ENCODE data around the gene GAK. TPM values are rescaled to one million over a fixed set of nuclear protein-coding genes. Genes with fewer than 3 reads are reported as not detected.

GAK gene
- total and polyA plus RNA-seq, 2 of the 13 experiments (the other 11 are each of a cell fraction or from before 2014, with no cell fraction given): 17.5 to 44.3 TPM

GRCh38 chr4:931194-931959 lies 739 bp downstream of the GAK start (continued):
- TF ChIP-seq ZBTB3 (CRISPR knock-in tag; IDR thresholded peaks at IDR 0.05; ENCODE audit: borderline replicate concordance, low read depth) (no peak), RNF2 (conservative IDR thresholded peaks at IDR 0.05; ENCODE audit: low read depth) (no peak), MTA1 (CRISPR knock-in tag; IDR thresholded peaks at IDR 0.05; ENCODE audit: borderline replicate concordance) (0 out of 2 replicates have a peak, but pooled peaks have one; percentile 18), NR0B2 (CRISPR knock-in tag; IDR thresholded peaks at IDR 0.05) (no peak), ZNF232 (CRISPR knock-in tag; IDR thresholded peaks at IDR 0.05; ENCODE audit: borderline replicate concordance) (no peak)

GRCh38 chr4:930827-931193 lies 1.3 kb downstream of the GAK start:
- intact Hi-C loops (cut with micrococcal nuclease; ENCODE audit: unreplicated experiment) (loop anchor here (2.0 to 5.0 kb wide), 2 partner anchors 56 to 149 kb away; partner anchors contain the start of gene IDUA), in situ Hi-C loops (cut with HindIII; ENCODE audit: extremely low pct_ligation_motif_present, low pct_unique_long_range_greater_than_20kb) (loop anchor here (5.0 kb wide), 1 partner anchor 56 kb away; the partner anchor contains the start of gene IDUA)
- peak overlapping the region; percentile 94 for H3K4me2 ChIP-seq (ENCODE audit: low read depth, low read length)
- peaks cover 44% of the 10 kb centered on the region for H3K79me2 ChIP-seq (ENCODE audit: insufficient read depth, low read length)
- no peak for ATAC-seq
- H3K4me1 ChIP-seq (ENCODE audit: insufficient read depth, low read length): peaks cover 35% of the 10 kb centered on the region
- peak overlapping the region; percentile 84 to 100 (median 97) for H3K4me3 ChIP-seq (replicated peaks in 1 of 3; ENCODE audit: insufficient read depth in 1 of 3, low read depth in 2 of 3, low read length in 3 of 3)
- ChIA-PET POLR2A (interaction anchor here (2.4 kb wide), 1 partner anchor 55 kb away, joined by 25 read pairs; the partner anchor contains the start of gene IDUA), CTCF (ENCODE audit: low intra/inter-chr PET ratio, low total read pairs) (no interaction called here)
- no peaks in the 10 kb centered on the region for H3K9me3 ChIP-seq (ENCODE audit: low read length)
- no peak for DNase-seq (ENCODE audit: low spot score)
- WGBS (ENCODE audit: low lambda C conversion rate): 26% methylated on average over 7 of the region's 7 CpGs
- H4K20me1 ChIP-seq (ENCODE audit: insufficient read depth, low read length): peaks cover 25% of the 10 kb centered on the region
- no peak overlapping the region for H2AFZ ChIP-seq (ENCODE audit: low read length)
- BruUV-seq (replicated peaks): TSS peak; percentile 75
- peak; percentile 12 for FAIRE-seq
- peaks cover 0 to 5% of the 10 kb centered on the region in 2 experiments; a peak in 1 of 5 replicates for H3K36me3 ChIP-seq (replicated peaks in 1 of 2; ENCODE audit: control insufficient read depth in 1 of 2, insufficient read depth in 2 of 2, low read length in 2 of 2)
- no peaks in the 10 kb centered on the region; a peak in 1 of 5 replicates for H3K27me3 ChIP-seq (ENCODE audit: control insufficient read depth in 1 of 2, insufficient read depth in 2 of 2, low read length in 2 of 2)
- H3K9ac ChIP-seq (ENCODE audit: insufficient read depth, low read depth, low read length): peak overlapping the region; percentile 96
- peak overlapping the region; percentile 84 for H3K27ac ChIP-seq (ENCODE audit: extremely low read length, insufficient read depth, low read length)
- no peak for TF ChIP-seq ZNF761 (CRISPR knock-in tag; conservative IDR thresholded peaks at IDR 0.05)
- TF ChIP-seq SPEN (CRISPR knock-in tag; IDR thresholded peaks at IDR 0.05; ENCODE audit: low read depth): no peak
- TF ChIP-seq TFAP4 (IDR thresholded peaks at IDR 0.05; ENCODE audit: borderline replicate concordance, low read depth): no peak
- no peak for TF ChIP-seq ZNF275 (CRISPR knock-in tag; IDR thresholded peaks at IDR 0.05; ENCODE audit: borderline replicate concordance)
- TF ChIP-seq ZNF362 (CRISPR knock-in tag; IDR thresholded peaks at IDR 0.05; ENCODE audit: borderline replicate concordance): no peak
- no peak for TF ChIP-seq ZNF615 (CRISPR knock-in tag; IDR thresholded peaks at IDR 0.05; ENCODE audit: borderline replicate concordance)
- no peak for TF ChIP-seq ZNF274 (CRISPR knock-in tag; IDR thresholded peaks at IDR 0.05)
- no peak for TF ChIP-seq POGZ (CRISPR knock-in tag; IDR thresholded peaks at IDR 0.05)
- no peak for TF ChIP-seq ZNF207 (IDR thresholded peaks at IDR 0.05; ENCODE audit: borderline replicate concordance)
- TF ChIP-seq JUNB (CRISPR knock-in tag; IDR thresholded peaks at IDR 0.05; ENCODE audit: borderline replicate concordance): no peak
- TF ChIP-seq NR2C2 (CRISPR knock-in tag; IDR thresholded peaks at IDR 0.05; ENCODE audit: borderline replicate concordance): no peak
- TF ChIP-seq MYPOP (CRISPR knock-in tag; IDR thresholded peaks at IDR 0.05): no peak
